Stimulated activated CD8-positive, alpha-beta memory T cell treated with anti-CD3 and anti-CD28 coated beads, Interleukin-7, amount 100 ng/mL, for 48 hours (primary cell): ENCODE results near the gene HSD11B2.
"Not testable (repeated sequence)": the region's sequence is repeated elsewhere in the genome, so short reads cannot be mapped to it uniquely, and the experiment has no call there.

ENCODE experiments used
- DNase-seq, 2 donors: peaks; one replicate each; pipeline ENCODE4 v3.0.0-alpha.2; 2020; ENCODE audit warnings: low read depth in 1 of 2; ENCODE audit errors: extremely low read depth in 1 of 2

Gene HSD11B2

GRCh38 chr16:67413978-67414911 lies 16.7 kb upstream of the HSD11B2 start:
- DNase-seq, result no peak

- not testable (repeated sequence) for DNase-seq
Observed at GRCh38 chr16:67415421-67415820, 15.5 kb upstream of the HSD11B2 start.

GRCh38 chr16:67415872-67416793 lies 14.8 kb upstream of the HSD11B2 start, which contains the start of gene ZDHHC1:
Gene ZDHHC1, minus strand, starts transcription at chr16:67416477. Its CDS starts 8,702 bp downstream, at chr16:67407775.
- peak in 1 of 2 donors; percentile 39 for DNase-seq

- DNase-seq, result no peak
Observed at GRCh38 chr16:67417333-67418061, 13.4 kb upstream of the HSD11B2 start.

- no peak for DNase-seq
Observed at GRCh38 chr16:67419502-67419901, 11.4 kb upstream of the HSD11B2 start.

- no peak for DNase-seq
Observed at GRCh38 chr16:67419931-67420330, 11.0 kb upstream of the HSD11B2 start.

- no peak for DNase-seq
Observed at GRCh38 chr16:67421030-67421429, 9.9 kb upstream of the HSD11B2 start.

GRCh38 chr16:67423015-67423414 lies 7.9 kb upstream of the HSD11B2 start:
- no peak for DNase-seq

- DNase-seq, result no peak
Observed at GRCh38 chr16:67423611-67424260, 7.2 kb upstream of the HSD11B2 start.

GRCh38 chr16:67424261-67424615 lies 6.7 kb upstream of the HSD11B2 start:
- no peak for DNase-seq

GRCh38 chr16:67425061-67425460 lies 5.9 kb upstream of the HSD11B2 start:
- no peak for DNase-seq

- no peak for DNase-seq
Observed at GRCh38 chr16:67425580-67425979, 5.3 kb upstream of the HSD11B2 start.

GRCh38 chr16:67426022-67426421 lies 4.9 kb upstream of the HSD11B2 start:
- DNase-seq, result no peak

GRCh38 chr16:67426950-67427349 lies 4.0 kb upstream of the HSD11B2 start:
- DNase-seq, result no peak

GRCh38 chr16:67428146-67428731 lies 2.7 kb upstream of the HSD11B2 start:
- peak in 1 of 2 donors; percentile 50 for DNase-seq

GRCh38 chr16:67429053-67429798 lies 1.7 kb upstream of the HSD11B2 start:
- no peak for DNase-seq

- no peak for DNase-seq
Observed at GRCh38 chr16:67429799-67430503, 970 bp upstream of the HSD11B2 start.

- DNase-seq, result no peak
Observed at GRCh38 chr16:67430504-67430976, 381 bp upstream of the HSD11B2 start.
